Measurements from ENCODE around the gene LPIN2. TPM values are rescaled to one million over a fixed set of nuclear protein-coding genes. Genes with fewer than 3 reads are reported as not detected.
"Not testable (repeated sequence)": the region's sequence is repeated elsewhere in the genome, so short reads cannot be mapped to it uniquely, and the experiment has no call there.

Gene LPIN2
- polyA plus RNA-seq, 3 donors from 2014 or later: 17.3 to 80.1 (median 31.0) TPM

GRCh38 chr18:3054214-3054613 is 41.3 kb upstream of the LPIN2 start:
- peaks cover 31 to 36% of the 10 kb centered on the region in 2 donors for H3K4me1 Mint-ChIP-seq

GRCh38 chr18:3053081-3053480 is 40.1 kb upstream of the LPIN2 start:
- H3K27me3 Mint-ChIP-seq (ENCODE audit: low read depth in 3 of 3): peaks cover 0 to 3% (median 0%) of the 10 kb centered on the region in 3 donors
- peaks cover 0 to 7% (median 6%) of the 10 kb centered on the region in 3 donors for H3K36me3 Mint-ChIP-seq
- peak overlapping the region in 2 of 6 donors; percentile 61 to 62 for H3K27ac Mint-ChIP-seq
- H3K4me1 Mint-ChIP-seq: peaks cover 21 to 24% of the 10 kb centered on the region in 2 donors
- DNase-seq: no peak
- no peak overlapping the region for H3K4me3 Mint-ChIP-seq
- peaks cover 0 to 2% (median 0%) of the 10 kb centered on the region in 6 donors for H3K9me3 Mint-ChIP-seq

More at GRCh38 chr18:3054214-3054613, 41.3 kb upstream of the LPIN2 start:
- Mint-ChIP-seq H3K4me3 (no peak overlapping the region), H3K27me3 (ENCODE audit: low read depth in 3 of 3) (no peaks in the 10 kb centered on the region), H3K27ac (peak overlapping the region in 2 of 6 donors; percentile 32 to 83), H3K9me3 (peaks cover 0 to 2% (median 0%) of the 10 kb centered on the region in 6 donors), H3K36me3 (peaks cover 0 to 7% (median 6%) of the 10 kb centered on the region in 3 donors)
- DNase-seq: no peak

- Mint-ChIP-seq H3K9me3 (peaks cover 0 to 2% (median 0%) of the 10 kb centered on the region in 6 donors), H3K36me3 (peaks cover 0 to 7% (median 6%) of the 10 kb centered on the region in 3 donors), H3K4me1 (peaks cover 14 to 17% of the 10 kb centered on the region in 2 donors), H3K27me3 (ENCODE audit: low read depth in 3 of 3) (peaks cover 0 to 3% (median 0%) of the 10 kb centered on the region in 3 donors), H3K4me3 (no peak overlapping the region), H3K27ac (peak overlapping the region in 2 of 6 donors; percentile 7 to 12)
- no peak for DNase-seq
These were observed 39.4 kb upstream of the LPIN2 start for GRCh38 chr18:3052411-3052758.

GRCh38 chr18:3051718-3052410 is 38.9 kb upstream of the LPIN2 start:
- peaks cover 0 to 2% (median 0%) of the 10 kb centered on the region in 6 donors for H3K9me3 Mint-ChIP-seq
- H3K27me3 Mint-ChIP-seq (ENCODE audit: low read depth in 3 of 3): peaks cover 0 to 3% (median 0%) of the 10 kb centered on the region in 3 donors
- H3K27ac Mint-ChIP-seq: peak overlapping the region in 2 of 6 donors; percentile 7 to 45
- H3K4me3 Mint-ChIP-seq: no peak overlapping the region
- H3K4me1 Mint-ChIP-seq: peaks cover 11 to 12% of the 10 kb centered on the region in 2 donors
- H3K36me3 Mint-ChIP-seq: peaks cover 0 to 7% (median 6%) of the 10 kb centered on the region in 3 donors
- DNase-seq: no peak

- H3K4me1 Mint-ChIP-seq, H3K27ac Mint-ChIP-seq: not testable (repeated sequence)
These were observed 37.0 kb upstream of the LPIN2 start for GRCh38 chr18:3049897-3050454.

GRCh38 chr18:3048820-3049349 is 35.9 kb upstream of the LPIN2 start:
- Mint-ChIP-seq H3K9me3 (peaks cover 0 to 2% (median 0%) of the 10 kb centered on the region in 6 donors), H3K27me3 (ENCODE audit: low read depth in 3 of 3) (peaks cover 0 to 6% (median 3%) of the 10 kb centered on the region in 3 donors), H3K4me3 (no peak overlapping the region), H3K36me3 (peaks cover 0 to 6% (median 5%) of the 10 kb centered on the region in 3 donors), H3K4me1 (peaks cover 5 to 8% of the 10 kb centered on the region in 2 donors), H3K27ac (no peak overlapping the region)
- DNase-seq: no peak

More at GRCh38 chr18:3049897-3050454, 37.0 kb upstream of the LPIN2 start:
- not testable (repeated sequence) for DNase-seq; H3K36me3 Mint-ChIP-seq; H3K27me3 Mint-ChIP-seq (ENCODE audit: low read depth in 3 of 3); H3K9me3 Mint-ChIP-seq; H3K4me3 Mint-ChIP-seq

- H3K27ac Mint-ChIP-seq: peak overlapping the region in 1 of 6 donors; percentile 37
- H3K4me3 Mint-ChIP-seq: no peak overlapping the region
- DNase-seq: no peak
- H3K27me3 Mint-ChIP-seq (ENCODE audit: low read depth in 3 of 3): peaks cover under 1 to 6% (median 3%) of the 10 kb centered on the region in 3 donors
- H3K36me3 Mint-ChIP-seq: peaks cover 0 to 2% (median under 1%) of the 10 kb centered on the region in 3 donors
- H3K9me3 Mint-ChIP-seq: peaks cover 0 to 1% (median 0%) of the 10 kb centered on the region in 6 donors
- H3K4me1 Mint-ChIP-seq: peaks cover 5 to 7% of the 10 kb centered on the region in 2 donors
These were observed 35.2 kb upstream of the LPIN2 start for GRCh38 chr18:3048121-3048520.

- Mint-ChIP-seq H3K36me3 (no peaks in the 10 kb centered on the region), H3K27me3 (ENCODE audit: low read depth in 3 of 3) (peaks cover 2 to 6% (median 3%) of the 10 kb centered on the region in 3 donors), H3K4me3 (no peak overlapping the region)
These were observed 33.4 kb upstream of the LPIN2 start for GRCh38 chr18:3046216-3046808.

GRCh38 chr18:3044931-3045698 is 32.2 kb upstream of the LPIN2 start:
- no peaks in the 10 kb centered on the region for H3K9me3 Mint-ChIP-seq
- peaks cover 2 to 6% (median 3%) of the 10 kb centered on the region in 3 donors for H3K27me3 Mint-ChIP-seq (ENCODE audit: low read depth in 3 of 3)
- no peaks in the 10 kb centered on the region for H3K36me3 Mint-ChIP-seq
- no peak for DNase-seq
- H3K4me3 Mint-ChIP-seq: no peak overlapping the region
- no peak overlapping the region for H3K27ac Mint-ChIP-seq
- H3K4me1 Mint-ChIP-seq: peaks cover 0 to 3% of the 10 kb centered on the region in 2 donors

More at GRCh38 chr18:3046216-3046808, 33.4 kb upstream of the LPIN2 start:
- peaks cover 0 to 3% of the 10 kb centered on the region in 2 donors for H3K4me1 Mint-ChIP-seq
- no peak overlapping the region for H3K27ac Mint-ChIP-seq
- H3K9me3 Mint-ChIP-seq: no peaks in the 10 kb centered on the region
- no peak for DNase-seq

- DNase-seq: no peak
- Mint-ChIP-seq H3K9me3 (no peaks in the 10 kb centered on the region), H3K27me3 (ENCODE audit: low read depth in 3 of 3) (peaks cover 2 to 3% (median 3%) of the 10 kb centered on the region in 3 donors), H3K36me3 (no peaks in the 10 kb centered on the region), H3K4me1 (peaks cover 7 to 10% of the 10 kb centered on the region in 2 donors), H3K27ac (no peak overlapping the region), H3K4me3 (no peak overlapping the region)
These were observed 29.4 kb upstream of the LPIN2 start for GRCh38 chr18:3042379-3042778.

- DNase-seq: no peak
- peaks cover 7 to 13% of the 10 kb centered on the region in 2 donors for H3K4me1 Mint-ChIP-seq
- H3K4me3 Mint-ChIP-seq: no peak overlapping the region
- no peaks in the 10 kb centered on the region for H3K36me3 Mint-ChIP-seq
- peak overlapping the region in 1 of 6 donors; percentile 26 for H3K27ac Mint-ChIP-seq
- no peaks in the 10 kb centered on the region for H3K9me3 Mint-ChIP-seq
- peaks cover 2 to 3% (median 3%) of the 10 kb centered on the region in 3 donors for H3K27me3 Mint-ChIP-seq (ENCODE audit: low read depth in 3 of 3)
These were observed 28.9 kb upstream of the LPIN2 start for GRCh38 chr18:3041843-3042242.

- Mint-ChIP-seq H3K4me1 (peaks cover 7 to 13% of the 10 kb centered on the region in 2 donors), H3K9me3 (no peaks in the 10 kb centered on the region), H3K27ac (no peak overlapping the region), H3K36me3 (no peaks in the 10 kb centered on the region), H3K27me3 (ENCODE audit: low read depth in 3 of 3) (peaks cover 2 to 3% (median 3%) of the 10 kb centered on the region in 3 donors), H3K4me3 (no peak overlapping the region)
- DNase-seq: no peak
These were observed 27.9 kb upstream of the LPIN2 start for GRCh38 chr18:3040881-3041280.

- Mint-ChIP-seq H3K36me3 (no peaks in the 10 kb centered on the region), H3K9me3 (no peaks in the 10 kb centered on the region), H3K4me1 (peaks cover 7 to 13% of the 10 kb centered on the region in 2 donors), H3K4me3 (no peak overlapping the region), H3K27ac (no peak overlapping the region), H3K27me3 (ENCODE audit: low read depth in 3 of 3) (peaks cover 2 to 3% (median 3%) of the 10 kb centered on the region in 3 donors)
- no peak for DNase-seq
These were observed 27.2 kb upstream of the LPIN2 start for GRCh38 chr18:3040173-3040572.

Data from immature natural killer cell (primary cell).